ENCODE measurements around the gene RTEL1.

GRCh38 chr20:63686094-63686491, 28.0 kb downstream of the RTEL1 start:
- TF ChIP-seq POLR2A (IDR thresholded peaks at IDR 0.05; ENCODE audit: extremely low read depth, insufficient read length): no peak
- TF ChIP-seq, protein P1, sequence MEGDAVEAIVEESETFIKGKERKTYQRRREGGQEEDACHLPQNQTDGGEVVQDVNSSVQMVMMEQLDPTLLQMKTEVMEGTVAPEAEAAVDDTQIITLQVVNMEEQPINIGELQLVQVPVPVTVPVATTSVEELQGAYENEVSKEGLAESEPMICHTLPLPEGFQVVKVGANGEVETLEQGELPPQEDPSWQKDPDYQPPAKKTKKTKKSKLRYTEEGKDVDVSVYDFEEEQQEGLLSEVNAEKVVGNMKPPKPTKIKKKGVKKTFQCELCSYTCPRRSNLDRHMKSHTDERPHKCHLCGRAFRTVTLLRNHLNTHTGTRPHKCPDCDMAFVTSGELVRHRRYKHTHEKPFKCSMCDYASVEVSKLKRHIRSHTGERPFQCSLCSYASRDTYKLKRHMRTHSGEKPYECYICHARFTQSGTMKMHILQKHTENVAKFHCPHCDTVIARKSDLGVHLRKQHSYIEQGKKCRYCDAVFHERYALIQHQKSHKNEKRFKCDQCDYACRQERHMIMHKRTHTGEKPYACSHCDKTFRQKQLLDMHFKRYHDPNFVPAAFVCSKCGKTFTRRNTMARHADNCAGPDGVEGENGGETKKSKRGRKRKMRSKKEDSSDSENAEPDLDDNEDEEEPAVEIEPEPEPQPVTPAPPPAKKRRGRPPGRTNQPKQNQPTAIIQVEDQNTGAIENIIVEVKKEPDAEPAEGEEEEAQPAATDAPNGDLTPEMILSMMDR (IDR thresholded peaks at IDR 0.05; ENCODE audit: low read depth, low read length): no peak
- TF ChIP-seq, protein P2, sequence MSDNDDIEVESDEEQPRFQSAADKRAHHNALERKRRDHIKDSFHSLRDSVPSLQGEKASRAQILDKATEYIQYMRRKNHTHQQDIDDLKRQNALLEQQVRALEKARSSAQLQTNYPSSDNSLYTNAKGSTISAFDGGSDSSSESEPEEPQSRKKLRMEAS (IDR thresholded peaks at IDR 0.05; ENCODE audit: low read depth, low read length): no peak

Measured in NB4 (cell line).